ENCODE results near the gene ZNF71.
A peak's percentile ranks its signal among the peaks of the same experiment; 100 is the strongest.

ZNF71 gene

DNA sequence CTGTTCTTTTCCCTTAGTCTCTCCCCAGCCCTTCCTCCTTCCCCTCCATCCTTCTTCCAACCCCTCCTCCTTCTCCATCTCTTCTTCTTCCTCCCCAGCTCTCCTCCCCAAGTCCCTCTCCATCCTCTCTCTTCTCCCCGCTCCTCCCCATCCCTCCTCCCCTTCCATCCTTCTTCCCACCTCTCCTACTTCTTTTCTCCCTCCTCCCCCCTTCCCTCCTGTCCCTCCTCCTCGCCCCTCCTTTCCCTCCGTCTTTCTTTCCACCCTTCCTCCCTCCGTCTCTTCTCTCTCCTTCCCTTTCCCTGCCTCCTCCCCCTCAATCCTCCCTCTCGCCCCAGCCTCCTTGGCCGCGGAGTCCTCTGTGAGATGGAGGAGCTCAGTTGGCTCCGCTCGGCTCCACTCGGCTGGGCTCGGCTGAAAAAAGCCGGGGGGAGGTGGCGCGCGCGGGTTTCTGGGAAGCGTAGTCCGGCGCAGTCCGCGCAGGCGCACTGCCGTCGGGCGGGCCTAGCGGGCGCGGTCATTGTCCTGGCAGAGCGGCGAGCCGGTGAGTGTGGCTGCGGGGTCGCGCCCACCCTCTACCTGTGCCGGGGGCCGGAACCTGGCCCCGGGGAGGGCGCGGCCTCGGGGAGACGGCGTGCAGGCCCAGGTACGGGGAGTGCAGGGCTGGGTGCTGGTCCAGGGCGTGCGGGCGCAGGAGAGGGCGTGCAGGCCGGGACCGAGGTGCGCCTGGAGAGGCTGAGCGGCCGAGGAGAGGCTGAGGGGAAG lies at the start of gene ZNF71:
ZNF71 (plus strand) TSS at position 520 of the 765 bp plus-strand sequence. CDS start 6,257 bp downstream, outside the sequence.
- DNase-seq: peak; percentile 91

DNA sequence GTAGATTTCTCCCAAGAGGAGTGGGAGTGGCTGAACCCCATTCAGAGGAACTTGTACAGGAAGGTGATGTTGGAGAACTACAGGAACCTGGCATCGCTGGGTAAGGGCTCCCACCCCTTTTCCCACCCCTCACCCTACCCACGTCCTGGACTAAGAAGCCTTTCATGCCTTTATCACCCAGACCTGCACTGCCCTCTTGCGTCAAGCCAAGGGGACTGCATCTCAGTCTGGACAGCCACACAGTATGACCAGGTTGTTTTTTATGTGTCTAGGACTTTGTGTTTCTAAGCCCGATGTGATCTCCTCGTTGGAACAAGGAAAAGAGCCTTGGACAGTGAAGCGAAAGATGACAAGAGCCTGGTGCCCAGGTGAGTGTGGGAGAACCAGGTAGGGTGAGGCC lies 47.6 kb upstream of the ZNF71 start:
- no peak for DNase-seq

DNA sequence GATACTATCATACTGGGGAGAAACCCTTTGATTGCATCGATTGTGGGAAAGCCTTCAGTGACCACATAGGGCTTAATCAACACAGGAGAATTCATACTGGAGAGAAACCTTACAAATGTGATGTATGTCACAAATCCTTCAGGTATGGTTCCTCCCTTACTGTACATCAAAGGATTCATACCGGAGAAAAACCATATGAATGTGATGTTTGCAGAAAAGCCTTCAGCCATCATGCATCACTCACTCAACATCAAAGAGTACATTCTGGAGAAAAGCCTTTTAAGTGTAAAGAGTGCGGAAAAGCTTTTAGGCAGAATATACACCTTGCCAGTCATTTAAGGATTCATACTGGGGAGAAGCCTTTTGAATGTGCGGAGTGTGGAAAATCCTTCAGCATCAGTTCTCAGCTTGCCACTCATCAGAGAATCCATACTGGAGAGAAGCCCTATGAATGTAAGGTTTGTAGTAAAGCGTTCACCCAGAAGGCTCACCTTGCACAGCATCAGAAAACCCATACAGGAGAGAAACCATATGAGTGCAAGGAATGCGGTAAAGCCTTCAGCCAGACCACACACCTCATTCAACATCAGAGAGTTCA lies 40.7 kb upstream of the ZNF71 start:
- DNase-seq: no peak

DNA sequence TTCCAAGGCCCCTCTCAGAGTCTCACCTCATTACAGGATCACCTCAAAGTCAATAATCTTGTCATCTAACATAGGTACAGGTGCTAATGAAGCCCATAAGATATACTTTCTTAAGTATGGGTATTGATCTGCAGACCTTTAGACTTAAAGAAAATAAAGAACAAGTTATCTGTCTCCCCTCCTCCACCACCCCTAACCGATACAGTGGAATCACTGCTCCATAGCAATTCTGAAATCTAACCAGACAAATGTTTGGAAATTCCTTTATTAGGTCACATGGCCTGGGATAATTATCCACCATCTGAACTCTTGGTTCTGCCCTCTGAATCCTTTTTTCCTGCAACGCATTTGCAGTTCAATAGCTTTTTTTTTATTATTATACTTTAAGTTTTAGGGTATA lies 32.3 kb upstream of the ZNF71 start:
- no peak for DNase-seq

DNA sequence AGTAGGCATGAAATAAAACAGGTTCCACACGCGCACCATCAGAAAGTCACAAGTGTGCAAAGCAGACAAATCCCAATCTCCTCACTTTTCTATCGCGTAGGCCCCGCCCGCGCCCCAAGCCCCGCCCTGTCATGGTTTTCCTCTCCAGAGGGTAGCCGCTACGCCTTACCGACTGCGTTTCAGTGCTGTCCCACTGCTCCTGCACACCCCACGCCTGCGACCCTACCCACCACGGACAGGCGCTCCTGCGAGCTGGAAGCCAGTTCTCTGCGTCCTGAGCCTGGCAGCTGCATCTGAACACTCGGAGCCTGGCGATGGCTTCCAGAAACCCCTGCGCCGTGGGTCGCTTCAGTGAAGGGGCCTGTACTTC lies 28.2 kb upstream of the ZNF71 start:
- peak; percentile 23 for DNase-seq

DNA sequence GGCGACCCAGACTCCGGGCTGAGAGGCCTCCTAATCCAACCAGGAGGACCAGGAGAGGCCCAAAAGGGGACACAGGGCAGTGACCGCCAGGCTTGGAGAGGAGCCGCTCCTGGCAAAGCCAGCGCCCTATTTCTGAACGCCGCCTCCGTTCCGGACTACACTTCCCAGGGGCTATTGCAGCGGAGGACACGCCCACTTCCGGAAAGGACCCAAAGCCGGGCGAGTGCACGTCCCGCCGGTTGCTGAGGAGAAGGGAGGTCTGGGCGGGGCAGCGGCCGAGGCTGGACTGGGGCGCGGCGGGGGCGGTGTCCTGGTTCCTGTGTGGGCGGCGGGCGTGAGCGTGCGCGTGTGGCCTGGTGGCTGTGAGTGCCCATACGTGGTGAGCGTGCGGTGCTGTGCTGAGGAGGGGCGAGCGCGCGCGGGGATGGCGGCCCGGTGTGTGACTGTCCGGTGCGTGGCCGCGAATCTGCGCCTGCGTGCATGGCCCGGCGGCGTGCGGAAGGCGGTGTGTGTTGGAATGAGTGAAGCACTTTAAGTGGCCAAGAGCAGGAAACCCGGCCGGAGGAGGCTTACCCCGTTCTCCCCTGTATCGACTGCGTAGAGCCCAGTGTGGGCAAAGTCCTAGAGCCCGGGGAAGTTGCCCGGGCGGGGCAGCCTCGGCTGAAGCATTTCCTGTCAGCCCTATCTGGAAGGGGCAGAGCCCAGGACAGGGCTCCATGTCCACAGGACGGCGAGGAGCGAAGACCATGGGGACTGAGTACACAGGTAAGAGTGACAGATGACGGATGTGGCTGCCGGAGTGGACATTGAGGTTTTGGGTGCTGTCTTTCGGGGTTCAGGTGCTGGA lies 27.6 kb upstream of the ZNF71 start, which contains the start of gene ZNF470:
ZNF470 (plus strand) TSS at position 195 of the 847 bp plus-strand sequence. CDS start 2,844 bp downstream, outside the sequence.
- DNase-seq: peak; percentile 89

DNA sequence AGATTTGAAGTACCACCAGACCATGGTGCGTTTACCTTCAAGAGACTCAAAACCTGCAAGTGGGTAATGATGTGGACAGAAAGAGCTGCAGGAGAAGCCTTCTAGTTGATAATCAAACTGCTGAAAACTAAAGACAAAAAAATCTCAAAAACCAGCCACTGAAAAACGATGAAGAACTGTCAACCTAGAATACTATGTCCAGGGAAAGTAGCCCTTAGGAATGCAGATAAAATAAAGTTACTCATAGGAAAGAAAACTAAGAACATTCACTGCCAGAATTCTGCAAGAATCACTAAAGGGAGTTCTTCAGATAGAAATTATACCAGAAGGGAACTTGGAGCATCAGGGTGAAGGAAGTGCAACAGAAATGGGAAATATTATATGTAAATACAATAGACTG lies 22.5 kb upstream of the ZNF71 start:
- DNase-seq: no peak

DNA sequence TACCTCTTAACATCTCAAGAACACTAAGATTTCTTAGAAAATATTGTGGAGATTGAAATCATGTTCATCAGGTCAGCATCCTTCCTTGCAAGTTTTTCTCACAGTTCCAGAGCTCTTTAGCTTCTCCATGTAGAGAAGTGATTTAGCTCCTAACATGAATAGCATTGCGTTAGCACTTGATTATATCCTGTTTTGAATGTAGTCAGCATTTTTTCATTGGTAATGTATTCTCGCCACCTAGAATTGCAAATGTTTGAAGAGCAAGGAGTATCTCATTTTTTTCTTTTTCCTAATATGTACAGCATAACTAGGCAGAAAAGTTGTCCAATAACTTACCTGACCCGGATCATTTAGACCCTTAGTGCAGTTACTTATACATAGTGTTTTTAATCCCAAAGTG lies 21.2 kb upstream of the ZNF71 start:
- DNase-seq: no peak

DNA sequence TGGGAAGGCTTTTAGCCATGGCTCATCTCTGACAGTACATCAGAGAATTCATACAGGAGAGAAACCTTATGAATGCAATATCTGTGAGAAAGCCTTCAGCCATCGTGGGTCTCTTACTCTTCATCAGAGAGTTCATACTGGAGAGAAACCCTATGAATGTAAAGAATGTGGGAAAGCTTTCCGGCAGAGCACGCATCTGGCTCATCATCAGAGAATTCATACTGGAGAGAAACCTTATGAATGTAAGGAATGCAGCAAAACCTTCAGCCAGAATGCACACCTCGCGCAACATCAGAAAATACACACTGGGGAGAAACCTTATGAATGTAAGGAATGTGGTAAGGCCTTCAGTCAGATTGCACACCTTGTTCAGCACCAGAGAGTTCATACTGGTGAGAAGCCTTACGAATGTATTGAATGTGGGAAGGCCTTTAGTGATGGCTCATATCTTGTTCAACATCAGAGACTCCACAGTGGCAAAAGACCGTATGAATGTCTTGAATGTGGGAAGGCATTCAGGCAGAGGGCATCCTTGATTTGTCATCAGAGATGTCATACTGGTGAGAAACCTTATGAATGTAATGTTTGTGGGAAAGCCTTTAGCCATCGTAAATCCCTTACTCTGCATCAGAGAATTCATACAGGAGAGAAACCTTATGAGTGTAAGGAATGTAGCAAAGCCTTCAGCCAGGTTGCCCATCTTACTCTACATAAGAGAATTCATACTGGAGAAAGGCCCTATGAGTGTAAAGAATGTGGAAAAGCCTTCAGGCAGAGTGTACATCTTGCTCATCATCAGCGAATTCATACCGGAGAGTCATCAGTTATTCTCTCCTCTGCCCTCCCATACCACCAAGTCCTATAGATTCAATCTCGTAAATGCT lies 17.1 kb upstream of the ZNF71 start:
- no peak for DNase-seq

DNA sequence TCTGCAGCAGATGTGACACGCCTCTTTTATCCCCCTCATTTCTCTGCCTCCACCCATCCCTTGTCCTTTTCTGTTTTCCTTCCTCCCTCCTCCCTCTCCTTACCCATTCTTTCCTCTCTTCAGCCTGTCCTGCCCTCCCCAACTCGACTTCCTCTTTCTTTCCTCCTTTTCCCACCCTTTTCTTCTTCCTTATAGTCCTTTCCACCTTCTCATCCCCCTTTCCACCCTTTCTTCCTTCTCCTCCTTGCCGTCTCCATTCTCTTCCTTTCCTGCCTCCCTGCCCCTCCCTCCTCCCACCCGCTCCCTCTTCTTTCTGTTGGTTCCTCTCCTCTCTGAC lies 688 bp upstream of the ZNF71 start:
- DNase-seq: no peak

DNA sequence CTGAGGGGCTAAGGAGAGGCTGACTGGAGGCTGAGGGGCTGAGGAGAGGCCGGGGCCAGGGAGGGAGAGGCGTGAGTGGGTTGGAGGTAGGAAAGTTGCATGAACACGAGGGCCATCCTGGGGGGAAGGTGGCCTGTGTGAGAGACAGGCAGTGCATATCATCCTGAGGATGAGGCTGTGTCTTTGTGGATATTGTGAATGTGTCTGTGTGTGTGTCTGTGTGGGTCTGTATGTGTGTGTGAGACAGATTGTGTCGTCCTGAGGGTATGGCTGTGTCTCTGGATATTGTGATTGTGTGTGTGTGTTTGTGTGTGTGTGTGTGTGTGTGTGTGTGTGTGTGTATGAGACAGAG lies 422 bp downstream of the ZNF71 start:
- no peak for DNase-seq

DNA sequence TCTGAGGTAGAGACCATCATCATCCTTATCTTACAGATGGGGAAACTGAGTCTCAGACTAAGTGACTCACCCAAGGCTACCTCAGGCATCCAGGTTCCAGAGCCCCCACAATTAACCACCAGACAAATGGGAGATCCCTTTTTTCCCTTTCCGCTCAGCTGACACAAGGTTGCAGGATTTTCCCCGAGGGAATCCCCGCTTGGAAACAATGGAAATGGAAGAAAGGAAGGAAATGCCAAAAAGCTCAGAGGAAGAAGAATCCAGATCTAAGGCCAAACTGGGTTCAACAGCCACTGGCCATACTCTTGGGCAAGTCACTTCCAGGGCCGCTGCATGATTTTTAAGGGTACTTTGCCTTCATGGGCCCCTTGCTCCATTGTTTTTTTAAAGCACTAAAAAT lies 1.6 kb downstream of the ZNF71 start:
- no peak for DNase-seq

DNA sequence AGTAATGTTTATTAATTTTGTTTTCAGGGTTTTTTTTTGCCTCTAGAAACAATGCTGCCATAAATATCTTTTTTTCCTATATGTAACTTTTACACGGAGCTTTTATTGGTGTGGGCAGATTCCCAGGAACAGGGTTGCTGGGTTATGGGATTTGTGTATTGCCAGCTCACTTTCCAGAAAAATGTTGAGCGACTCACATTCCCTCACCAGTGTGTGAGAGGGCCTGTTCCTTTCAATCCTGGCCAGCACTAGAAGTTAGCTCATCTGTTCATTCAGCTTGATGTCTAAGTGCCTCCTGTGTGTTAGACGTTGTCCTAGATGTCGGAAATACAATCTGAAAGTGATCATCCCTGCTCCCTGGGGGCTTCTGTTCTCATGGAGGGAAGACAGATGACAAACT lies 2.6 kb downstream of the ZNF71 start:
- no peak for DNase-seq

DNA sequence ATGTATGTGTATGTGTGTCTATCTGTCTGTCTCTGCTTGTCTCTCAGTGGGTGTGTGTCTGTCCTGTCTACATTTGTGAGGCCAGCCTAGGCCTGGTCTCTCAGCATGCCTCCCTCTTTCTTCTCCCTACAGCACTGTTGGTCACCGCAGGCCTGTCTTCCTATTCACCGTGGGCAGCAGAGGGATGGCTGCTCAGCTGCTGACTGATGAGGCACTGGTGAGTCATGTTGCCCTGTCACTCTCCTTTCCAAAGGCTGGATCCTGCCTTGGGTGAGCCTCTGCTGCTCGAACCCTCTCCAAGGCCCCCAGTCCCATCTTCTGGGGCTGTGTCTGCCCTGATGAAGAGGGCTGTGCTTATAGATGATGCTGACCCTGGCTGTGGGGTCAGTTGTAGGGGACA lies 6.3 kb downstream of the ZNF71 start:
- DNase-seq: no peak

DNA sequence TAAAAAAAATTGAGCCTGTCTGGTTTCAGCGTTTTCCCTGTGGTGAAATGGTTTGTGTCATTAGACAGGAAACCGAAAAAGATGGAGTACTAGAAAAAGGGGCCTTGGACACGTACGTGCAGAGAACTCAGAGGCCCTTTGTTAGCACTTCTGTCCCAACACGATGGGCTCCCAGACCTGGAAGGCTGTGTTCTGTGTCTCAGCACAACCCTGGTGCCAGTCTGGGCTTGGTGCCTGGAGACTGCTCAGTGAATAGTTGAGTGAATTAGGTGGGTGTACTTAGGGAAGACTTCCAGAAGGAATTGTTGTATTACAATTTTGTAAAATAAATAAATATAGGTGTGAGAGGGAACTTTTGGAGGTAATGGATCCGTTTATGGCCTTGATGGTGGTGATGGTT lies 8.7 kb downstream of the ZNF71 start:
- no peak for DNase-seq

DNA sequence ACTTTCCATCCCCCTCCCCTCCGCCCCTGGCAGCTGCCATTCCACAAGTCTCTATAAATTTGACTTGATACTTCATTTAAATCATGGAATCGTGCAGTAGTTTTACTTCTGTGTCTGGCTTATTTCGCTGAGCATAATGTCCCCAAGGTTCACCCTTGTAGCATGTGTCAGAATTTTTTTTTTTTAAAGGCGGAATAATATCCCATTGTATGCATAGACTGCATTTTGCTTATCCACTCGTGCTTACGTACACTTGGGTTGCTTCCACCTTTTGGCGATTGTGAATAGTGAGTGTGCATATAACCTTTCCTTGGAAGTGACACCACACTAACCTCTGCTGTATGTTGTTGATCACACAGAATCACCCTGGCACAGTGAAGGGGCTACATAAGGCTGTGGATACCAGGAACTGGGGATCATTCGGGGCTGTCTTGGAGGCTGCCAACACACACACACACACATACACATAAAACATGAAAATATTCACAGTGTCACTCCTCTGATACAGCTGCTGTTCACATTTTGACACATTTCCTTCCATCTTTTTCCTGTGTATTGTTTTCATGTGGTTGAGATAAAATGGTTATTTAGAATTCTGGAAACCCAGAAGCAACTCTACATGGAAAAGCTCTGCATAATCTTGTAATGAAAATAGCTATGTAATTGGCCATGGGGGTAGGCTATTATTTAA lies 13.3 kb downstream of the ZNF71 start:
- no peak for DNase-seq

DNA sequence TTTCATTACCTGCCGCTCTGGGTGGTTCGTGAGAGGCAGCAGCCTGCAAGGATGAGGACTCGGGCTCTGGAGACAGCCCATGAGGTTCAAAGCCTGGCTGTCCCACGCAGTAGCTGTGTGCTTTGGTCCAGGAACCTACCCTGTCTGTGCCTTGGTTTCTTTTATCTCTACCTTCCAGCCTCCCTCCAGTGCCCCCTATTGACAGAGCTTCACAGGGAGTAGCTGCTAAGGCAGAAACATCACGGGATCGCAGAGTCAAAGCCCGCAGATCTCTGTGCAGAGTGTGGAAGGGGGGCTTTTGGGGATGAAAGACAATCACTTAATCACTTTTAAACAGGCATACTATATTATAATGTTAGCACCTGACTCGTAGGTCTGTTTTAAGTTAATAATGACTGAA lies 16.2 kb downstream of the ZNF71 start:
- no peak for DNase-seq

DNA sequence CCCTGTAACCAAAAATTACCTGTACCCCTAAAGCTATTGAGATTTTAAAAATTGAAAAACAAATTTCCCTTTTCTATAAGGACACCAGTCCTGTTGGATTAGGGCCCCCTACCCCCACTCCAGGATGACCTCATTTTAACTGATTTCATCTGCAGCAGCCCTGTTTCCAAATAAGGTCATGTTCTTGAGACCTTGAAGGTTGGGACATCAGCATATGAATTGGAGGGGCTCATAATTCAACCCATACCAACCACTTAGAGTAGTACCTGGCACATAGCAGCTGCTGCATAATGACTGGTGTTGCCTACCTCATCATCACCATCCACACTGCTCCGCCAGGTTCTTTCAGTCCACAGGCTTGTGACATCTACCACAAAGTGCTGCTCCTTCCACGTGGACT lies 17.6 kb downstream of the ZNF71 start:
- DNase-seq: no peak

DNA sequence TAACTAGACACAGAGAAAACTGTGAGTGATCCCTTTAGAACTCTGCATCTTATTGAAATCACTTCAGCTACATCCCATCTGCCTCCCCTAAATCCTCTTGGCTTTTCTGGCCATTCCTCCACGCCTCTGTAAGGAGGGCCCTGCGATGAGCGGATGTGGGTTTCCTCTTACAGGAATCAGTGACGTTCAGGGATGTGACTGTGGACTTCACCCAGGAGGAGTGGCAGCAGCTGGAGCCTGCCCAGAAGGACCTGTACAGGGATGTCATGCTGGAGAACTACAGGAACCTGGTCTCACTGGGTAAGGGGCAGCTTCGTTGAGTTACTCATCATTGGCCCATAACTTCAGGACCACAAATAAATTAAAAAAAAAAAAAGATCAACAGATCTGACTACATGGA lies 18.5 kb downstream of the ZNF71 start:
- no peak for DNase-seq

DNA sequence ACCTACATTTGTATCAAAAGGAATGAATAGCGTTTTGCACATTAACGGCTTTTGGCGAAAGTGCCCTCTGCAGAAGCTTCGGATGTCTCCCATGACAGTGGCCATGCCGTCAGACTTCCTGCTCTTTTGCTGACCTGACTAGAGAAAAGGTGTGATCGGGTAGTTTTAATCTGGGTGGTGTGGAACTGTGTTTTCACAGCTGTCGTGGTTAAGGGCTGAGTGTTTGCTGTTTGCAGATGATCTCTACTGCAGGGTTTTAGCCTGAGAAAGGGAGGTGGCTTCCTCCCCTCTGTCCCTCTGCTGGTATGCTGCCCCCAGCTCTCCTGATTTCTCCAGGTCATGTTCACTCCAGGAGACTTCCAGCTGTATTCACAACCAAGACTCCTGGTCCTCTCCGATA lies 22.4 kb downstream of the ZNF71 start:
- DNase-seq: no peak

DNA sequence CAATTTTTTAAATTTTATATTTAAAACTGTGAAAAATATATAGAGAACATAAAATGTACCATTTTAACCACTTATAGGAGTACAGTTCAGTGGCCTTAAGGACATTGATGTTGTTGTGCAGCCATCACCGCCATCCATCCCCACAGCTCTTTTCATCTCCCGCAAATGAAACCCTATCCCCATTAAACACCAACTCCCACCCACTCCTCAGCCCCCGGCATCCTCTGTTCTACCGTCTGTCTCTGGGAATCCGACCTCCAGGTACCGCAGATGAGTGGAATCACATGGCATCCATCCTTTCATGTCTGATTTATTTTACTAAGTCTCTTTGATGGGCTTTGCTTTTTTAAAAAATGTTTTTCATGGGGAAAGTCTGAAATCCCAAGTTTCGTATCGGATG lies 24.0 kb downstream of the ZNF71 start:
- DNase-seq: no peak

DNA sequence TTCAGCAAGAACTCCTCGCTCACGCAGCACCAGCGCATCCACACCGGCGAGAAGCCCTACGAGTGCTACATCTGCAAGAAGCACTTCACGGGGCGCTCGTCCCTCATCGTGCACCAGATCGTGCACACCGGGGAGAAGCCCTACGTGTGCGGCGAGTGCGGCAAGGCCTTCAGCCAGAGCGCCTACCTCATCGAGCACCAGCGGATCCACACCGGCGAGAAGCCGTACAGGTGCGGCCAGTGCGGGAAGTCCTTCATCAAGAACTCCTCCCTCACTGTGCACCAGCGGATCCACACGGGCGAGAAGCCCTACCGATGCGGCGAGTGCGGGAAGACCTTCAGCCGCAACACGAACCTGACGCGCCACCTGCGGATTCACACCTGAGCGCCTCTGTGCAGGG lies 27.3 kb downstream of the ZNF71 start:
- no peak for DNase-seq

DNA sequence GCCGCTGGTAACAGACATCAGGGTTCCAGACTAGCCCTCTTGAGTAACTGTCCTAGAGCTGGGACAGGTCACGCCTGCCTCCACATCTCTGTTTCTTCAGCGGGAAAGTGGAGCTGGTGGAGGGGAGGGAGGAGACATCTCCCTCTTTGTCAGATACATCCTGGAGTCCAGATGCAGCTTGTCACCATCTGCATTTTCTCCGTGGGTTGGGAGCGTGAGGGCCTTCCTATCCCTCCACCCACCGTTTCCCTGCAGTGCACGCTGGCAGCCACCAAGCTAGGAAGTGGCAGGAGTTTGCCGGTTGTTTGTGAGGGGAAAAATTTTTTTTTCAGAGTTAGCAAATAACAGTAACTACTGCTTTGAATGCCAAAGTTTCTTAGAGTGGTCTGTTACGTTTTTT lies 27.9 kb downstream of the ZNF71 start:
- DNase-seq: no peak
